HUES64 (cell line): ENCODE measurements around the gene C1QL3. TPM values are rescaled to one million over a fixed set of nuclear protein-coding genes. Genes with fewer than 3 reads are reported as not detected.

Experiments used
- H3K27ac ChIP-seq: 2 replicates; pipeline ENCODE4 v1.7.0; 2013; ENCODE audit warnings: low read depth, low read length, inconsistent platforms
- H3K27me3 ChIP-seq: 2 replicates; pipeline ENCODE4 v1.6.1; 2013; ENCODE audit warnings: mild to moderate bottlenecking, low read length; ENCODE audit not compliant: insufficient read depth
- H3K36me3 ChIP-seq: 2 replicates; pipeline ENCODE4 v1.6.1; 2013; ENCODE audit warnings: mild to moderate bottlenecking, low read length; ENCODE audit not compliant: insufficient read depth
- H3K4me1 ChIP-seq: 2 replicates; pipeline ENCODE4 v1.6.1; 2013; ENCODE audit warnings: mild to moderate bottlenecking, low read length, moderate library complexity; ENCODE audit not compliant: insufficient read depth
- H3K4me3 ChIP-seq: 2 replicates; pipeline ENCODE4 v1.5.1; 2013; ENCODE audit warnings: mild to moderate bottlenecking, low read length, moderate library complexity
- H3K9ac ChIP-seq: 2 replicates; pipeline ENCODE4 v1.6.1; 2013; ENCODE audit warnings: mild to moderate bottlenecking, low read depth, low read length
- H3K9me3 ChIP-seq: 2 replicates; pipeline ENCODE4 v1.6.1; 2013; ENCODE audit warnings: low read depth, low read length; ENCODE audit not compliant: insufficient read depth
- WGBS: fragments of 150-250, 120-280 bp; methylation state at CpG from one replicate; pipeline ENCODE4 v1.1.7; 2013; ENCODE audit warnings: missing lambda C conversion rate; 5-methylcytosine and 5-hydroxymethylcytosine counted together
- polyA plus RNA-seq, 2 experiments: library from polyadenylated mRNA; stranded (reverse); fragments of 50-300 nt; gene quantifications; one replicate each; pipeline ENCODE4 v1.2.3, GENCODE V29; 2013

The C1QL3 gene
- polyA plus RNA-seq (2013, experiment 1 of 2), result 0.45 TPM
- 0.32 TPM for polyA plus RNA-seq (2013, experiment 2 of 2)

GRCh38 chr10:16521311-16522016 is at the start of gene C1QL3:
Gene C1QL3 (minus strand): TSS chr10:16521879. CDS start chr10:16521065, 814 bp downstream.
- Histone ChIP-seq H3K36me3 (no peaks in the 10 kb centered on the region), H3K4me3 (peak within 1 kb of the TSS; percentile 45), H3K27ac (no peak within 1 kb of the TSS), H3K9me3 (no peaks in the 10 kb centered on the region), H3K9ac (peak within 1 kb of the TSS; percentile 46; the same call in 1 of the 2 replicates), H3K27me3 (peaks cover 72% of the 10 kb centered on the region), H3K4me1 (peaks cover 17% of the 10 kb centered on the region)
- 1% methylated on average over 68 of the region's 68 CpGs for WGBS

- Histone ChIP-seq H3K9ac (no peak overlapping the region), H3K9me3 (no peaks in the 10 kb centered on the region), H3K4me3 (no peak overlapping the region), H3K4me1 (no peaks in the 10 kb centered on the region), H3K27ac (no peak overlapping the region), H3K36me3 (no peaks in the 10 kb centered on the region), H3K27me3 (no peaks in the 10 kb centered on the region)
- 84% methylated on average over 3 of the region's 4 CpGs for WGBS
Measured at GRCh38 chr10:16570731-16571130, 49.1 kb upstream of the C1QL3 start.

- no peak overlapping the region for H3K27ac ChIP-seq
- no peak overlapping the region for H3K9ac ChIP-seq
- H3K36me3 ChIP-seq, result no peaks in the 10 kb centered on the region
- H3K9me3 ChIP-seq, result no peaks in the 10 kb centered on the region
- H3K4me3 ChIP-seq, result no peak overlapping the region
- no peaks in the 10 kb centered on the region for H3K27me3 ChIP-seq
- H3K4me1 ChIP-seq, result no peaks in the 10 kb centered on the region
- WGBS, result 76% methylated on average over 7 of the region's 7 CpGs
Measured at GRCh38 chr10:16566202-16566805, 44.6 kb upstream of the C1QL3 start.

GRCh38 chr10:16565604-16566003 is 43.9 kb upstream of the C1QL3 start:
- WGBS, result 100% methylated on average over 2 of the region's 3 CpGs
- no peaks in the 10 kb centered on the region for H3K9me3 ChIP-seq
- no peaks in the 10 kb centered on the region for H3K36me3 ChIP-seq
- no peak overlapping the region for H3K27ac ChIP-seq
- H3K4me1 ChIP-seq, result no peaks in the 10 kb centered on the region
- H3K9ac ChIP-seq, result no peak overlapping the region
- no peaks in the 10 kb centered on the region for H3K27me3 ChIP-seq
- no peak overlapping the region for H3K4me3 ChIP-seq

- Histone ChIP-seq H3K4me3 (no peak overlapping the region), H3K27ac (no peak overlapping the region), H3K9me3 (no peaks in the 10 kb centered on the region), H3K9ac (no peak overlapping the region), H3K4me1 (no peaks in the 10 kb centered on the region), H3K36me3 (no peaks in the 10 kb centered on the region), H3K27me3 (no peaks in the 10 kb centered on the region)
- 96% methylated on average over 6 of the region's 6 CpGs for whole genome bisulfite sequencing
Measured at GRCh38 chr10:16562891-16563290, 41.2 kb upstream of the C1QL3 start.

GRCh38 chr10:16559236-16559773 is 37.6 kb upstream of the C1QL3 start:
- no peaks in the 10 kb centered on the region for H3K36me3 ChIP-seq
- no peak overlapping the region for H3K9ac ChIP-seq
- no peaks in the 10 kb centered on the region for H3K9me3 ChIP-seq
- H3K4me1 ChIP-seq, result no peaks in the 10 kb centered on the region
- H3K4me3 ChIP-seq, result no peak overlapping the region
- no peak overlapping the region for H3K27ac ChIP-seq
- WGBS, result 86% methylated on average over 5 of the region's 5 CpGs
- H3K27me3 ChIP-seq, result no peaks in the 10 kb centered on the region

GRCh38 chr10:16547973-16548372 is 26.3 kb upstream of the C1QL3 start:
- H3K27me3 ChIP-seq, result no peaks in the 10 kb centered on the region; the same call in 1 of the 2 replicates

GRCh38 chr10:16545116-16545736 is 23.5 kb upstream of the C1QL3 start:
- H3K9me3 ChIP-seq, result no peaks in the 10 kb centered on the region
- no peaks in the 10 kb centered on the region for H3K4me1 ChIP-seq
- no peak overlapping the region for H3K4me3 ChIP-seq
- no peak overlapping the region for H3K9ac ChIP-seq
- no peaks in the 10 kb centered on the region for H3K36me3 ChIP-seq
- H3K27me3 ChIP-seq, result no peaks in the 10 kb centered on the region; the same call in 1 of the 2 replicates
- 53% methylated on average over 5 of the region's 7 CpGs for WGBS
- no peak overlapping the region for H3K27ac ChIP-seq

More at GRCh38 chr10:16547973-16548372, 26.3 kb upstream of the C1QL3 start:
- no peaks in the 10 kb centered on the region for H3K36me3 ChIP-seq
- no peak overlapping the region for H3K27ac ChIP-seq
- H3K4me1 ChIP-seq, result no peaks in the 10 kb centered on the region
- 95% methylated on average over 3 of the region's 4 CpGs for WGBS
- no peak overlapping the region for H3K4me3 ChIP-seq
- H3K9me3 ChIP-seq, result no peaks in the 10 kb centered on the region
- no peak overlapping the region for H3K9ac ChIP-seq

- Histone ChIP-seq H3K4me3 (no peak overlapping the region), H3K9me3 (no peaks in the 10 kb centered on the region), H3K9ac (no peak overlapping the region), H3K4me1 (no peaks in the 10 kb centered on the region), H3K36me3 (no peaks in the 10 kb centered on the region), H3K27me3 (no peaks in the 10 kb centered on the region; the same call in 1 of the 2 replicates), H3K27ac (no peak overlapping the region)
- 83% methylated on average over 3 of the region's 4 CpGs for WGBS
Measured at GRCh38 chr10:16544591-16544990, 22.9 kb upstream of the C1QL3 start.

GRCh38 chr10:16544099-16544498 is 22.4 kb upstream of the C1QL3 start:
- no peaks in the 10 kb centered on the region for H3K9me3 ChIP-seq
- H3K36me3 ChIP-seq, result no peaks in the 10 kb centered on the region
- no peak overlapping the region for H3K4me3 ChIP-seq
- no peaks in the 10 kb centered on the region; the same call in 1 of the 2 replicates for H3K27me3 ChIP-seq
- no peak overlapping the region for H3K27ac ChIP-seq
- no peaks in the 10 kb centered on the region for H3K4me1 ChIP-seq
- H3K9ac ChIP-seq, result no peak overlapping the region
- 95% methylated on average over 3 of the region's 3 CpGs for WGBS

GRCh38 chr10:16536155-16536554 is 14.5 kb upstream of the C1QL3 start:
- Histone ChIP-seq H3K4me1 (no peaks in the 10 kb centered on the region), H3K9me3 (no peaks in the 10 kb centered on the region), H3K4me3 (no peak overlapping the region), H3K9ac (no peak overlapping the region), H3K27me3 (no peaks in the 10 kb centered on the region), H3K36me3 (no peaks in the 10 kb centered on the region), H3K27ac (no peak overlapping the region)
- 96% methylated on average over 5 of the region's 5 CpGs for WGBS
